Lower lobe of right lung (tissue), 2 donors: ENCODE data around the gene ABAT. TPM values are rescaled to one million over a fixed set of nuclear protein-coding genes. Genes with fewer than 3 reads are reported as not detected.
A peak's percentile ranks its signal among the peaks of the same experiment; 100 is the strongest.

Experiments used
- ATAC-seq, 2 donors: fragments of 200-7000 bp; cut with Tn5 transposase; one replicate each; pipeline ENCODE4 v1.9.1; 2020 to 2022; ENCODE audit warnings: mild to moderate bottlenecking in 2 of 2, moderate library complexity in 2 of 2
- DNase-seq: peaks from one replicate; pipeline ENCODE4 v3.0.0-alpha.2; 2020
- H3K27ac ChIP-seq: fragments of 200-600 bp; one replicate; pipeline ENCODE4 v1.8.0; 2022
- H3K27me3 ChIP-seq: fragments of 200-600 bp; one replicate; pipeline ENCODE4 v1.8.0; 2022; ENCODE audit warnings: low read depth
- H3K36me3 ChIP-seq: fragments of 200-600 bp; one replicate; pipeline ENCODE4 v1.8.0; 2022; ENCODE audit warnings: mild to moderate bottlenecking
- H3K4me1 ChIP-seq: fragments of 200-600 bp; one replicate; pipeline ENCODE4 v1.8.0; 2022
- H3K4me3 ChIP-seq: fragments of 200-600 bp; one replicate; pipeline ENCODE4 v1.8.0; 2022; ENCODE audit warnings: mild to moderate bottlenecking
- H3K9me3 ChIP-seq: fragments of 200-600 bp; one replicate; pipeline ENCODE4 v1.8.0; 2022
- intact Hi-C: fragments of 100-400 bp; cut with DNase I; formaldehyde crosslinking; loops from one replicate; pipeline ENCODE4 v1.11.0; 2022
- total RNA-seq: library from RNA; stranded (reverse); fragmentation: NEBNext Ultra II Directional; extraction: Animal tissue kit (Norgen Biotek cat#: 25700); gene quantifications from one replicate; pipeline ENCODE4 v1.2.1, GENCODE V29; 2021
- TF ChIP-seq, protein P1 (sequence below): fragments of 200-600 bp; IDR thresholded peaks from one replicate; pipeline ENCODE4 v1.8.0; 2022; ENCODE audit warnings: antibody characterized with exemption, mild to moderate bottlenecking
- donor health status: DM: no; HTN: yes; CAD: no; lungs with severe emphysema.

Gene ABAT
- total RNA-seq, 1 donor from 2014 or later = 12.9 TPM

DNA sequence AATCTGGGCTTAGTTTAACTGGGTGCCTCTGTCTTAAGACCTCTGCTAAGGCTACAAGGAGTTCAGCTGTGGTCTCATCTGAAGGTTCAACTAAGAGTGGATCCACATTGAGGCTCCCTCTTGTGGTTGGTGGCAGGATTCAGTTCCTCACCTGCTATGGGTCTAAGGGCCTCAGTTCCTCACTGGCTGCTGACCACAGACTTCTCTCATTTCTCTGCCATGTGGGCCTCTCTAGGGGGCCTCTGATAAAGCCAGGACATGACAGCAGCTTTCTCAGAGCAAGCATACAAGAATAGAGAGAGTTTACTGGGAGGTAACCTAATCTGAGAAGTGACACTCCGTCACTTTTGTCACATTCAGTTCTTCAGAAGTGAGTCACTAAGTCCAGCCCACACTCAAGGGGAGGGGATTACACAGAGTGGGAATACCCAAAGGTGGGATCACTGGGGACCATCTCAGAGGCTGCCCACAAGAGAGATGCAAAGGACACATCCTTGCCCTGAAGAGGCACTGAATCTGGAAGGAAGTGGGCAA, 19.2 kb upstream of the ABAT start:
- Histone ChIP-seq H3K4me3 (no peak overlapping the region), H3K9me3 (no peaks in the 10 kb centered on the region), H3K27ac (no peak overlapping the region), H3K27me3 (no peaks in the 10 kb centered on the region), H3K36me3 (no peaks in the 10 kb centered on the region), H3K4me1 (no peaks in the 10 kb centered on the region)
- TF ChIP-seq, protein P1, sequence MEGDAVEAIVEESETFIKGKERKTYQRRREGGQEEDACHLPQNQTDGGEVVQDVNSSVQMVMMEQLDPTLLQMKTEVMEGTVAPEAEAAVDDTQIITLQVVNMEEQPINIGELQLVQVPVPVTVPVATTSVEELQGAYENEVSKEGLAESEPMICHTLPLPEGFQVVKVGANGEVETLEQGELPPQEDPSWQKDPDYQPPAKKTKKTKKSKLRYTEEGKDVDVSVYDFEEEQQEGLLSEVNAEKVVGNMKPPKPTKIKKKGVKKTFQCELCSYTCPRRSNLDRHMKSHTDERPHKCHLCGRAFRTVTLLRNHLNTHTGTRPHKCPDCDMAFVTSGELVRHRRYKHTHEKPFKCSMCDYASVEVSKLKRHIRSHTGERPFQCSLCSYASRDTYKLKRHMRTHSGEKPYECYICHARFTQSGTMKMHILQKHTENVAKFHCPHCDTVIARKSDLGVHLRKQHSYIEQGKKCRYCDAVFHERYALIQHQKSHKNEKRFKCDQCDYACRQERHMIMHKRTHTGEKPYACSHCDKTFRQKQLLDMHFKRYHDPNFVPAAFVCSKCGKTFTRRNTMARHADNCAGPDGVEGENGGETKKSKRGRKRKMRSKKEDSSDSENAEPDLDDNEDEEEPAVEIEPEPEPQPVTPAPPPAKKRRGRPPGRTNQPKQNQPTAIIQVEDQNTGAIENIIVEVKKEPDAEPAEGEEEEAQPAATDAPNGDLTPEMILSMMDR = peak; percentile 58
- intact Hi-C loops = no loop called here
- ATAC-seq = peak; percentile 33 to 73
- no peak for DNase-seq

DNA sequence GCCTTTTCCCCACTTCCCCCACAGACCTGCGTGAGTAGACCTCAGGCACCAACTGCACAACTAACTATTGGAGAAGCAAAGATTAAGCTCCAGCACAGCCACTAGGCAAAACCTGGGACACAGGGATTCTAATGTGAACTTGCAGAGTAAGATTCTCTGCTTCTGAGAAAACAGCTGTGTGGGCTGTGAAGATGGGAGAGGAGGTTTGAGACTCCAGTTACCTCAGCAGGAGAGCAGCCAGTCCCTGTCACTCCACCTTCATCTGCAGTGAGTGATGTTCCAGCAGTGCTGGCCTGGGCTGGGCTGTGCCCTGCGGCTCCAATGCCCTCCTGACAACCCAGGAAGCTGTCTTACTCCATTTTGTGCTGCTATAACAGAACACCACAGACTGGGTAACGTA, 18.0 kb upstream of the ABAT start:
- Histone ChIP-seq H3K4me1 (no peaks in the 10 kb centered on the region), H3K27me3 (no peaks in the 10 kb centered on the region), H3K4me3 (no peak overlapping the region), H3K36me3 (no peaks in the 10 kb centered on the region), H3K9me3 (no peaks in the 10 kb centered on the region), H3K27ac (no peak overlapping the region)
- intact Hi-C loops = no loop called here
- ATAC-seq (no peak), DNase-seq (no peak)
- TF ChIP-seq, protein P1 = no peak

DNA sequence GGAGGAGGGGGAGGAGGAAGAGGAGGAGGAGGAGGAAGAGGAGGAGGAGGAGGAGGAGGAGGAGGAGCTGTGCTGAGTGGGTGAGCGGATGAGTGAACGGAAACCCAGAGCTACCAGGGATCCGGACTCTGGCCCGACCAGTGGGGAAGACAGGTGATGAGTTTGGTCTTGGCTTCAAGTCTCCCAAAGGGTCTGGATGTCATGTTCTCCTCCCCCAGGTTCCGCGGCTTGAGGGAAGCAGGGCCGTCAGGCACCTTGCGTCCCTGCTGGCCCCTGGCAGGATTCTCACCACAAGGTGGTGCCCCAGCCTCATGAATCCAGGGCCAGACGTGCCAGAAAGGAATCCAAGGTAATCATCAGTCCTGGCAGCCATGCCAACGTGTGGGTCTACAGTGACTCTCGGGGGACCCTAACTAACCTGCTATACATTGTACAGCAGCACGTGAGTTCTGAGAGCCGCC, 13.5 kb upstream of the ABAT start:
- H3K36me3 ChIP-seq = peaks cover 23% of the 10 kb centered on the region
- H3K27ac ChIP-seq = no peak overlapping the region
- ATAC-seq = peak; percentile 75 to 82
- TF ChIP-seq, protein P1 = peak; percentile 74
- H3K9me3 ChIP-seq = no peaks in the 10 kb centered on the region
- no peak overlapping the region for H3K4me3 ChIP-seq
- intact Hi-C loops = no loop called here
- no peaks in the 10 kb centered on the region for H3K4me1 ChIP-seq
- DNase-seq = peak; percentile 64
- H3K27me3 ChIP-seq = no peaks in the 10 kb centered on the region

DNA sequence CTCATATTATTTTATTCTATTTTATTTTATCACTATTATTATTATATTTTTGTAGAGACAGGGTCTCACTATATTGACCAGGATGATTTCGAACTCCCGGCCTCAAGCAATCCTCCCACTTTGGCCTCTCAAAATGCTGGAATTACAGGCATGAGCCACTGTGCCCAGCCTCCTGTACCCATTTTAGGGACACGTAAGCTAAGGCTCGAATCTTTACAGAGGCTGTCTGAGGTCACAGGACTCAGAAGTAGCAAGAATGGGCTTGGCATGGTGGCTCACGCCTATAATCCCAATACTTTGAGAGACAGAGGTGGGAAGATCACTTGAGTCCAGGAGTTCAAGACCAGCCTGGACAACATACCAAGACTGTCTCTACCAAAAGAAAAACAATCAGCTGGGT, 12.7 kb upstream of the ABAT start:
- intact Hi-C loops = no loop called here
- no peak overlapping the region for H3K4me3 ChIP-seq

DNA sequence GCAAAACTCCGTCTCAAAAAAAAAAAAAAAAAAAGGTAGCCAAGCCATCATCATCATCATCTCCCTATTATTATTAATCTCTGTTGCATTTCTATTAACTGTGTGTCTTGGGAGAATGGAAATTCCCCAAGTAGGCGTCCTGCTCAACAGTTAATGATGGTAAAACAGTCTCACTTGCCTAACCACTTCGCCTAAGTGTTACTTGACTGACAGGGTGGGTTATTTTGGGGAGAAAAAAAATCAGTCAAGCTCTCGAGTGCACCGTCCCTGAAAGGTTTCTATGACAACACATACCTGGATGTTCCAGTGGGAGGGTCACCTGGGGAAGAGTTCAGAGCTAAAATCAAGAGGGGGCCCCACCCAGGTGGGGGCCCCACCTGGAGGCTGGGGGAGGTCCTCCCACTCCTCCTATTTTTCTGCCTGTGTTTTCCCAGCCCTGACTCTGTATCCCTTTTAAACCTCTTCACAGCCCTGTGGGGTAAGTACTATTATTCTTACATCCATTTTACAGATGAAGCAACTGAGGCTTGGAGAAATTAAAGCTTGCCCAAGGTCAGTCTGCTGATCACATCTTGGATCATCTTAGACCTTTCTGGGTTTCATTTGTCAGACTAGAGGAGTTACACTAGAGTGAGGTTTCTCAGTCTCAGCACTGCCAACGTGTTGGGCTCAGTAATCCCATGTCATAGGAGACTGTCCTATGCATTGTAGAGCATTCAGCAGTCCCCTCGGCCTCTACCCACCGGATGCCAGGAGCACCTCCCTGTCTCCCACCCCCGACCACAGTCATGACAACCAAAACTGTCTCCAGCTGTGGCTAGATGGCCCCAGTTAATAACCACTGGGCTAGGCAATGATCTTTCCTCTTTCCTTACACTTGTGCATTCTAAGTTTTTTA, 11.0 kb upstream of the ABAT start:
- no peak overlapping the region for H3K27ac ChIP-seq
- no peak overlapping the region for H3K4me3 ChIP-seq
- no peaks in the 10 kb centered on the region for H3K9me3 ChIP-seq
- ATAC-seq (no peak), DNase-seq (no peak)
- TF ChIP-seq, protein P1 = no peak
- H3K27me3 ChIP-seq = no peaks in the 10 kb centered on the region
- H3K36me3 ChIP-seq = peaks cover 36% of the 10 kb centered on the region
- H3K4me1 ChIP-seq = no peaks in the 10 kb centered on the region
- intact Hi-C loops = no loop called here

More for the DNA sequence above, 12.7 kb upstream of the ABAT start:
- no peaks in the 10 kb centered on the region for H3K9me3 ChIP-seq
- DNase-seq (no peak), ATAC-seq (no peak)
- TF ChIP-seq, protein P1 = no peak
- H3K27ac ChIP-seq = no peak overlapping the region
- H3K36me3 ChIP-seq = peaks cover 29% of the 10 kb centered on the region
- H3K4me1 ChIP-seq = no peaks in the 10 kb centered on the region
- no peaks in the 10 kb centered on the region for H3K27me3 ChIP-seq
